Epidermal melanocyte (primary cell): ENCODE measurements around the gene MAVS.
"Not testable (repeated sequence)": the region's sequence is repeated elsewhere in the genome, so short reads cannot be mapped to it uniquely, and the experiment has no call there.

Experiments
- DNase-seq: peaks from one replicate; pipeline ENCODE4 v3.0.0; 2011; ENCODE audit warnings: low spot score; ENCODE audit not compliant: insufficient read length

MAVS gene

DNA sequence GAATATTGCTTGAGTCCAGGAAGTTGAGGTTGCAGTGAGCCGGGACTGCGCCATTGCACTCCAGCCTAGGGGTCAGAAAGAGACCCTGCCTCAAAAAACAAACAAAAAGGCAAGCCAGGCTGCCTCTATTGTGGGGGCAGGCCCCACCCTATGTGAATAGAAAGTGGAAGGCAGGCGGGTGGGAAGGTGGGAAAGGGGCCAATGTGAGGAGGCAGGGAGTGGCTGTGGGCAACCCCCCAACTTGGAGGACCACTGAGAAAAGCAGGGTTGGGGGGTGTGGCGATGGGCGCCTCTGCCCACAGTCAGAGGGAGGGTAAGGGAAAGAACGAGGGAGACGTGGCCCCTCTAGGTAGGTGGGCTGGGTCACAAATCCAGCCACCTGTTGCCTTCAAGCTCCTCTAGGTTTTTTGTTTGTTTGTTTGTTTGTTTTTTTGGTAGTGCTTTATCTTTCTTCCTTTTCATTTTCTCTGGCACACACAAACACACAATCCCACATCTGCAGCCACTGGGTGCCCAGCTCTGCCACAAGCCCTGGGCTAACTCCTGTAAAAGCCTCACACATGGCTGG lies 31.6 kb upstream of the MAVS start:
- DNase-seq: no peak

GRCh38 chr20:3815703-3816315 lies 30.8 kb upstream of the MAVS start:
- no peak for DNase-seq

DNA sequence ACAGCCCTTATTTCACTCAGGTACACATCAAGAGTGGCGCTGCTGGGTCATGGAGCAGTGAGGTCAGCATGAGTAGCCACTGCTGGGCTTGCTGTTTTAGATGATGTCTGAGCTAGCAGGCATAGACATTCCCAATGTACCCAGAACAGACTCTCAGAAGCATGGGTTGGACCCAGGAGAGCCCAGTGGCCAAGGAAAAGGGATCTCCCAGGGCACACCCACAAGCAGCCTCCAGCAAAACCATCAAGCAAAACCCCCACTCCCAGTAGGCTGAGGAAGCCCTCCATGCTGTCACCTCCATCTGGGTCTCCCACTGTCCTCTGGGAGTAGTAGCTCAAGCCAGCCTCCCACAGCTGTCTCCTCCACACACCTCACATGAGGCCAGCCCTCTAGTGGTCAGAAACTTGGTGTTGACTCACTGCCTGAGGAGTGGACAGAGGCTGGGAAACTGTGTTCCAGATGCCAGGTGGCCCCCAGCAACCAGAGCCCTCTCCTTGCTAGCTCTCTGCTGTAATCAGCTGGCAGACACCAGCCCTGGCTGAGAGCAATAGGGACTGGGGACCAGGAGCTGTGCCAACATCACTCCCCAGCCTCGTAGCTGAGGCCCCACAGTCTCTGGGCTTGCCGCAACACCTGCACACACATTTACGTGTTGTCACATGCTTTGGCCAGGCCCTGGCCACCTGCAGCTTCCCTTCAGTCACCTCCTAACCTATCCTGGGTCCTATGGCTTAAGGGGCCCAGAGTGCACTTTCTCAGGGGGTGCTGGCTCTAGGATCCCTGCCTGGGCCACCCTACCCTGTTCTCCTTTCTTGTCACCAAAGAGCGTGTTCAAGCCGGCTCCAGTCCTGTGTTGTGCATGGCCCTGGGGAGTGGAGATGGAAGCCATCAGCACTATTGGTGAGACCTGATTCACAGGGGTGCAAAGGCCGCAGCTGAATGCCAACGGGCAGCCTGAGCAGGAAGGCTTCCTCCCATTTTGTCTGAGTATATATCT lies 28.2 kb upstream of the MAVS start:
- DNase-seq: no peak

- DNase-seq: no peak
Observed at GRCh38 chr20:3819411-3820047, 27.1 kb upstream of the MAVS start.

- DNase-seq: peak; percentile 91
Observed at GRCh38 chr20:3820048-3820900, 26.4 kb upstream of the MAVS start, which contains the start of gene AP5S1. AP5S1 (plus strand) TSS chr20:3820547; CDS start chr20:3822118, 1,571 bp downstream.

GRCh38 chr20:3820901-3821727 lies 25.5 kb upstream of the MAVS start:
- DNase-seq: no peak

DNA sequence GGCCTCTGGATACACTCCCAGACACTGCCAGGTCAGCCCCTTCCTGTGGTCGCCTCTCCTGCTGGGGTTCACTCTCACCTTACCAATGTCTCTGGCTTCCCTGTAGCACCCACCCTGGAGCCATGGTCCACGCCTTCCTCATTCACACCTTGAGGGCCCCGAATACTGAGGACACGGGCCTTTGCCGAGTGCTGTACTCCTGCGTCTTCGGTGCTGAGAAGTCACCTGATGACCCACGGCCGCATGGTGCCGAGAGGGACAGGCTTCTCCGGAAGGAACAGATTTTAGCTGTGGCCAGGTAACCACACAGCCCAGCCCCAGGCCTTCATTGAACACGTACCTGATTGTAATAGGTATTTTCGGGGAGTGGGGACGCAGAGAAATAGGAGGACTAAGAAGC lies 24.6 kb upstream of the MAVS start:
- no peak for DNase-seq

- DNase-seq: no peak
Observed at GRCh38 chr20:3823881-3824280, 22.8 kb upstream of the MAVS start.

DNA sequence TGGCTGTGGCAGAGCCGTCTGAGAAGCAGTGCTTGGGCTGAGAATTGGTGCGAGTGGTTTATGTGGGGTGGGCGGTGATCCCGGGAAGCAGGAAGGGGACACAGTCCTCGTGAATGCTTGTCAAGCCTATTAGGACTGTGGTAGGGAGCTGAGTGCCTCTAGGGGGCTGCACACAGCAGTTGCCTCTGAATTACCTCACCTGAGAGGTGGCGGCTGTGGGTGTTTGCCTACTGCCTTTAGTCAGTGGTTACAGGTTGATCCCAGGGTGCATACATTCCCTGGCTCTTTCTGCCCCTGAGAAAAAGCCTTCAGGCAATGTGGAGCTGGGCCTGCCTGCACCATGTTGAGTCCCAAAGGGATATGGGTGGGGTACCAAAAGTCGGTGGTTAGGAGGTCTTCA lies 21.1 kb upstream of the MAVS start:
- no peak for DNase-seq

DNA sequence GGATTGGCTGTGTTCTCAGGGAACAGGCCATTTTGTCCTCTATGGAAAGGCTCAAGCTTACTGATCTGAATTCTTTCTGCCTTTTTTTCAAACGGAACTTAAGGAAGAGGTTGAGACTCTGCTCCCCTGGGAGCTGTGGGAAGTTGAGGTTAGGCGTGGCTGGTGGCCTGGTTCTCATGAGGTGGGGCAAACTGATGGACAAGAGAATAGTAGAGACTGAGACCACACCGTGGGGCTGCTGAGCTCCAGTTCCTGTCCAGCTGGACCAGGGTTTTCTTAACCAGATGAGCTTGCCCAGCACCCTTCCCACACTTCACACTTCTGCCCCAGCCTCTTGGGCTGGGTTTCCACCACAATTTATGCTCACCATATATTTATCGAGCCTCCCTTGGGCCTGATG lies 20.2 kb upstream of the MAVS start:
- no peak for DNase-seq

- DNase-seq: no peak
Observed at GRCh38 chr20:3828798-3829197, 17.8 kb upstream of the MAVS start.

DNA sequence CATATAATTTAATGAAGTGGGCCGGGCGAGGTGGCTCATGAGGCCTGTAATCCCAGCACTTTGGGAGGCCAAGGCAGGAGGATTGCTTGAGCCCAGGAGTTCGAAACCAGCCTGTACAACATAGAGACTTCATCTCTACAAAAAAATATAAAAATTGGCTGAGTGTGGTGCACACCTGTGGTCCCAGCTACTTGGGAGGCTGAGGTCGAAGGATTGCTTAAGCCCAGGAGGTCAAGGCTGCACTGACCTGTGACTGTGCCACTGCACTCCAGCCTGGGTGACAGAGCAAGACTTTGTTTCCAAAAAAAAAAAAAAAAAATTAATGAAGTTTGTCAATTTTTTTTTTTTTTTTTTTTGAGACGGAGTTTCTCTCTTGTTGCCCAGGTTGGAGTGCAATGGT lies 16.7 kb upstream of the MAVS start:
- not testable (repeated sequence) for DNase-seq

- DNase-seq: no peak
Observed at GRCh38 chr20:3836132-3836531, 10.5 kb upstream of the MAVS start.

- DNase-seq: no peak
Observed at GRCh38 chr20:3839328-3839727, 7.3 kb upstream of the MAVS start.

- DNase-seq: not testable (repeated sequence)
Observed at GRCh38 chr20:3840201-3840600, 6.4 kb upstream of the MAVS start.

- no peak for DNase-seq
Observed at GRCh38 chr20:3842348-3842930, 4.2 kb upstream of the MAVS start.

GRCh38 chr20:3843490-3843889 lies 3.1 kb upstream of the MAVS start:
- DNase-seq: peak; percentile 28

GRCh38 chr20:3843990-3844619 lies 2.5 kb upstream of the MAVS start:
- not testable (repeated sequence) for DNase-seq

- DNase-seq: no peak
Observed at GRCh38 chr20:3846378-3846739, 275 bp upstream of the MAVS start.
